Measurements from ENCODE around the gene NPAS4.

The NPAS4 gene

GRCh38 chr11:66467756-66468155 is 46.9 kb downstream of the NPAS4 start:
- Histone ChIP-seq H2AFZ (ENCODE audit: low read depth, low read length, severe bottlenecking) (no peak overlapping the region), H3K9me3 (ENCODE audit: insufficient read depth, low read length) (no peaks in the 10 kb centered on the region), H3K4me2 (ENCODE audit: low read depth, low read length, poor library complexity, severe bottlenecking) (peak overlapping the region; percentile 70), H3K27ac (ENCODE audit: low read depth, low read length) (no peak overlapping the region), H3F3A (ENCODE audit: insufficient read depth) (peaks cover 10% of the 10 kb centered on the region), H3K4me3 (ENCODE audit: insufficient read depth, low read length, poor library complexity, severe bottlenecking) (no peak overlapping the region), H3K9me2 (replicated peaks; ENCODE audit: insufficient read depth, low read length) (no peaks in the 10 kb centered on the region), H3K79me2 (ENCODE audit: insufficient read depth, low read length) (no peaks in the 10 kb centered on the region), H3K9ac (ENCODE audit: low read length) (no peak overlapping the region), H3K27me3 (ENCODE audit: low read length) (no peaks in the 10 kb centered on the region), H4K20me1 (ENCODE audit: low read depth, low read length) (no peaks in the 10 kb centered on the region), H3K36me3 (ENCODE audit: low read length) (no peaks in the 10 kb centered on the region)
- no peak for TF ChIP-seq EZH2phosphoT487 (conservative IDR thresholded peaks at IDR 0.05; ENCODE audit: low read length)
- no peak for TF ChIP-seq CTCF (IDR thresholded peaks at IDR 0.05; ENCODE audit: insufficient read depth, low read length, poor library complexity, severe bottlenecking)

- H3K36me3 ChIP-seq (ENCODE audit: low read length) = no peaks in the 10 kb centered on the region
- no peaks in the 10 kb centered on the region for H3K9me3 ChIP-seq (ENCODE audit: insufficient read depth, low read length)
- no peak for TF ChIP-seq CTCF (IDR thresholded peaks at IDR 0.05; ENCODE audit: insufficient read depth, low read length, poor library complexity, severe bottlenecking)
- no peaks in the 10 kb centered on the region for H3K79me2 ChIP-seq (ENCODE audit: insufficient read depth, low read length)
- H3K4me3 ChIP-seq (ENCODE audit: insufficient read depth, low read length, poor library complexity, severe bottlenecking) = no peak overlapping the region
- H3K9me2 ChIP-seq (replicated peaks; ENCODE audit: insufficient read depth, low read length) = no peaks in the 10 kb centered on the region
- H3K27me3 ChIP-seq (ENCODE audit: low read length) = no peaks in the 10 kb centered on the region
- no peak overlapping the region for H3K4me2 ChIP-seq (ENCODE audit: low read depth, low read length, poor library complexity, severe bottlenecking)
- H2AFZ ChIP-seq (ENCODE audit: low read depth, low read length, severe bottlenecking) = no peak overlapping the region
- H3K9ac ChIP-seq (ENCODE audit: low read length) = no peak overlapping the region
- no peaks in the 10 kb centered on the region for H4K20me1 ChIP-seq (ENCODE audit: low read depth, low read length)
- peaks cover 10% of the 10 kb centered on the region for H3F3A ChIP-seq (ENCODE audit: insufficient read depth)
- no peak overlapping the region for H3K27ac ChIP-seq (ENCODE audit: low read depth, low read length)
Observed at GRCh38 chr11:66468691-66469090, 47.9 kb downstream of the NPAS4 start.

GRCh38 chr11:66469441-66469840 is 48.6 kb downstream of the NPAS4 start:
- peaks cover 10% of the 10 kb centered on the region for H3F3A ChIP-seq (ENCODE audit: insufficient read depth)

More at GRCh38 chr11:66469441-66469840, 48.6 kb downstream of the NPAS4 start:
- Histone ChIP-seq H3K9ac (ENCODE audit: low read length) (no peak overlapping the region), H3K79me2 (ENCODE audit: insufficient read depth, low read length) (no peaks in the 10 kb centered on the region), H4K20me1 (ENCODE audit: low read depth, low read length) (no peaks in the 10 kb centered on the region), H3K4me3 (ENCODE audit: insufficient read depth, low read length, poor library complexity, severe bottlenecking) (no peak overlapping the region), H3K27ac (ENCODE audit: low read depth, low read length) (no peak overlapping the region), H3K9me2 (replicated peaks; ENCODE audit: insufficient read depth, low read length) (no peaks in the 10 kb centered on the region), H3K27me3 (ENCODE audit: low read length) (no peaks in the 10 kb centered on the region), H2AFZ (ENCODE audit: low read depth, low read length, severe bottlenecking) (no peak overlapping the region), H3K9me3 (ENCODE audit: insufficient read depth, low read length) (no peaks in the 10 kb centered on the region), H3K4me2 (ENCODE audit: low read depth, low read length, poor library complexity, severe bottlenecking) (no peak overlapping the region), H3K36me3 (ENCODE audit: low read length) (no peaks in the 10 kb centered on the region)
- TF ChIP-seq EZH2phosphoT487 (conservative IDR thresholded peaks at IDR 0.05; ENCODE audit: low read length) (no peak), CTCF (IDR thresholded peaks at IDR 0.05; ENCODE audit: insufficient read depth, low read length, poor library complexity, severe bottlenecking) (no peak)
